Measurements from ENCODE around the gene B3GNT5. TPM values are rescaled to one million over a fixed set of nuclear protein-coding genes. Genes with fewer than 3 reads are reported as not detected.

The B3GNT5 gene
- total RNA-seq, 1 experiment from 2014 or later = 7.7 TPM

GRCh38 chr3:183249006-183249718 is 3.9 kb upstream of the B3GNT5 start:
- DNase-seq (ENCODE audit: low spot score) = no peak
- TF ChIP-seq SMAD4 (CRISPR knock-in tag; IDR thresholded peaks at IDR 0.05) (no peak), CDX4 (CRISPR knock-in tag; IDR thresholded peaks at IDR 0.05; ENCODE audit: borderline replicate concordance) (no peak)
- POLR2A ChIA-PET = no interaction called here
- peaks cover 3% of the 10 kb centered on the region; the same call in 1 of the 2 replicates for H3K36me3 Mint-ChIP-seq
- H3K27me3 Mint-ChIP-seq (ENCODE audit: low read depth) = peaks cover 20% of the 10 kb centered on the region
- peaks cover 18% of the 10 kb centered on the region for H3K4me1 Mint-ChIP-seq
- CTCF ChIA-PET = interaction anchor here (0.8 to 1.5 kb wide), 2 partner anchors 56 to 65 kb away, joined by 3 to 4 read pairs; no protein-coding TSS in a partner anchor
- H3K9me3 Mint-ChIP-seq = no peaks in the 10 kb centered on the region
- peak overlapping the region; percentile 4; the same call in 1 of the 2 replicates for H3K4me3 Mint-ChIP-seq
- peak; percentile 41 for ATAC-seq
- peak overlapping the region; percentile 13 for H3K27ac Mint-ChIP-seq

GRCh38 chr3:183252118-183252782 is 803 bp upstream of the B3GNT5 start:
- TF ChIP-seq ZNF121 (CRISPR knock-in tag; IDR thresholded peaks at IDR 0.05) (peak; percentile 76; the same call in 1 of the 2 replicates), ARID4B (CRISPR knock-in tag; IDR thresholded peaks at IDR 0.05; ENCODE audit: borderline replicate concordance) (no peak)
- Mint-ChIP-seq H3K27me3 (ENCODE audit: low read depth) (peaks cover 36% of the 10 kb centered on the region), H3K36me3 (no peaks in the 10 kb centered on the region), H3K9me3 (no peaks in the 10 kb centered on the region), H3K4me3 (peak overlapping the region; percentile 64), H3K4me1 (peaks cover 28% of the 10 kb centered on the region), H3K27ac (no peak overlapping the region)
- ChIA-PET POLR2A (no interaction called here), CTCF (interaction anchor here (1.1 kb wide), 1 partner anchor 72 kb away, joined by 3 read pairs; no protein-coding TSS in a partner anchor)
- DNase-seq (ENCODE audit: low spot score) (no peak), ATAC-seq (no peak)

GRCh38 chr3:183253528-183254486 is 754 bp downstream of the B3GNT5 start:
- peaks cover 36% of the 10 kb centered on the region for H3K27me3 Mint-ChIP-seq (ENCODE audit: low read depth)
- DNase-seq (ENCODE audit: low spot score) (peak; percentile 33), ATAC-seq (peak; percentile 67)
- CTCF ChIA-PET = interaction anchor here (1.0 to 1.1 kb wide), 2 partner anchors 74 to 129 kb away, joined by 3 to 7 read pairs; no protein-coding TSS in a partner anchor
- peak overlapping the region; percentile 72 for H3K4me3 Mint-ChIP-seq
- H3K27ac Mint-ChIP-seq = no peak overlapping the region
- H3K9me3 Mint-ChIP-seq = no peaks in the 10 kb centered on the region
- POLR2A ChIA-PET = interaction anchor here (0.6 to 1.5 kb wide), 3 partner anchors 11 to 61 kb away, joined by 3 to 9 read pairs (median 3); no protein-coding TSS in a partner anchor
- H3K4me1 Mint-ChIP-seq = peaks cover 26% of the 10 kb centered on the region
- no peaks in the 10 kb centered on the region for H3K36me3 Mint-ChIP-seq
- TF ChIP-seq PRDM15 (CRISPR knock-in tag; IDR thresholded peaks at IDR 0.05) (no peak), ZNF671 (CRISPR knock-in tag; IDR thresholded peaks at IDR 0.05) (no peak), NR3C1 (CRISPR knock-in tag; conservative IDR thresholded peaks at IDR 0.05; ENCODE audit: low read depth) (no peak), MXD4 (CRISPR knock-in tag; IDR thresholded peaks at IDR 0.05; ENCODE audit: borderline replicate concordance) (no peak), ZMAT4 (CRISPR knock-in tag; IDR thresholded peaks at IDR 0.05) (no peak), STAT6 (CRISPR knock-in tag; conservative IDR thresholded peaks at IDR 0.05; ENCODE audit: low read depth) (no peak), JAZF1 (CRISPR knock-in tag; IDR thresholded peaks at IDR 0.05) (no peak), USF1 (CRISPR knock-in tag; IDR thresholded peaks at IDR 0.05) (0 out of 2 replicates have a peak, but pooled peaks have one; percentile 9)
